ENCODE measurements around the gene ZNF629. TPM values are rescaled to one million over a fixed set of nuclear protein-coding genes. Genes with fewer than 3 reads are reported as not detected.

ZNF629 gene
- total and polyA plus RNA-seq, 2 experiments from 2014 or later: 4.1 to 20.3 TPM

GRCh38 chr16:30767767-30768465, 19.1 kb downstream of the ZNF629 start:
- Mint-ChIP-seq H3K36me3 (ENCODE audit: low read depth) (peaks cover 98% of the 10 kb centered on the region), H3K27me3 (ENCODE audit: insufficient read depth, low read depth, poor library complexity) (peaks cover 6% of the 10 kb centered on the region), H3K9me3 (no peaks in the 10 kb centered on the region; the same call in 2 of the 3 replicates), H3K4me1 (peaks cover 4% of the 10 kb centered on the region), H3K4me3 (no peak overlapping the region), H3K27ac (no peak overlapping the region)
- Histone ChIP-seq H3K79me2 (replicated peaks; ENCODE audit: insufficient read depth) (peaks cover 18% of the 10 kb centered on the region), H3K27ac (ENCODE audit: low read depth) (no peak overlapping the region), H4K20me1 (replicated peaks; ENCODE audit: insufficient read depth) (peaks cover 19% of the 10 kb centered on the region), H3K4me2 (no peak overlapping the region), H3K4me3 (no peak overlapping the region), H3K36me3 (ENCODE audit: insufficient read depth) (peaks cover 44% of the 10 kb centered on the region), H3F3A (replicated peaks; ENCODE audit: low read depth) (no peaks in the 10 kb centered on the region), H3K4me1 (ENCODE audit: insufficient read depth) (no peaks in the 10 kb centered on the region), H2AFZ (no peak overlapping the region), H3K27me3 (ENCODE audit: insufficient read depth) (no peaks in the 10 kb centered on the region), H3K9me2 (ENCODE audit: insufficient read depth) (no peaks in the 10 kb centered on the region)
- ATAC-seq (no peak), DNase-seq (ENCODE audit: low spot score) (no peak)
- TF ChIP-seq POLR2AphosphoS5 (IDR thresholded peaks at IDR 0.05; ENCODE audit: low read depth) (no peak), ZNF331 (CRISPR knock-in tag; IDR thresholded peaks at IDR 0.05; ENCODE audit: low read depth) (no peak), NANOG (IDR thresholded peaks at IDR 0.05; ENCODE audit: borderline replicate concordance) (no peak), EZH2phosphoT487 (IDR thresholded peaks at IDR 0.05; ENCODE audit: unreplicated experiment) (no peak), JUNB (IDR thresholded peaks at IDR 0.05; ENCODE audit: unreplicated experiment) (no peak), EZH2 (IDR thresholded peaks at IDR 0.05; ENCODE audit: low read depth, unreplicated experiment) (no peak), CTCF (conservative IDR thresholded peaks at IDR 0.05; ENCODE audit: low read depth in 2 of 2) (no peak), REST (IDR thresholded peaks at IDR 0.05; ENCODE audit: unreplicated experiment) (no peak)

- Mint-ChIP-seq H3K9me3 (no peaks in the 10 kb centered on the region; the same call in 2 of the 3 replicates), H3K27ac (no peak overlapping the region), H3K36me3 (ENCODE audit: low read depth) (peaks cover 92% of the 10 kb centered on the region), H3K27me3 (ENCODE audit: insufficient read depth, low read depth, poor library complexity) (peaks cover 12% of the 10 kb centered on the region), H3K4me3 (no peak overlapping the region; the same call in 2 of the 3 replicates), H3K4me1 (peaks cover 6% of the 10 kb centered on the region)
- no peak overlapping the region for H3K27ac ChIP-seq (ENCODE audit: low read depth)
- no peak overlapping the region for H3K4me2 ChIP-seq
- no peaks in the 10 kb centered on the region for H3F3A ChIP-seq (replicated peaks; ENCODE audit: low read depth)
- peaks cover 44% of the 10 kb centered on the region for H3K36me3 ChIP-seq (ENCODE audit: insufficient read depth)
- H3K79me2 ChIP-seq (replicated peaks; ENCODE audit: insufficient read depth): peaks cover 24% of the 10 kb centered on the region
- no peaks in the 10 kb centered on the region for H3K9me2 ChIP-seq (ENCODE audit: insufficient read depth)
- H3K27me3 ChIP-seq (ENCODE audit: insufficient read depth): no peaks in the 10 kb centered on the region
- DNase-seq (ENCODE audit: low spot score) (no peak), ATAC-seq (no peak)
- H3K4me3 ChIP-seq: no peak overlapping the region
- peaks cover 21% of the 10 kb centered on the region for H4K20me1 ChIP-seq (replicated peaks; ENCODE audit: insufficient read depth)
- H3K4me1 ChIP-seq (ENCODE audit: insufficient read depth): no peaks in the 10 kb centered on the region
- no peak overlapping the region for H2AFZ ChIP-seq
- TF ChIP-seq CTCF (conservative IDR thresholded peaks at IDR 0.05; ENCODE audit: low read depth in 2 of 2): no peak
- TF ChIP-seq JUNB (IDR thresholded peaks at IDR 0.05; ENCODE audit: unreplicated experiment): no peak
- no peak for TF ChIP-seq ZNF114 (CRISPR knock-in tag; IDR thresholded peaks at IDR 0.05)
- TF ChIP-seq CREB1 (CRISPR knock-in tag; IDR thresholded peaks at IDR 0.05; ENCODE audit: low read depth): no peak
- no peak for TF ChIP-seq ETS1 (IDR thresholded peaks at IDR 0.05)
Measured at GRCh38 chr16:30766933-30767284, 20.1 kb downstream of the ZNF629 start.
